GM10248 (cell line): ENCODE results near the gene NRXN2.

Experiments
- CTCF ChIA-PET: fragments of 300-600 bp; sonication (Branson Sonifier 250); formaldehyde crosslinking; extraction: SDS; loops from one replicate; lab custom pipeline; 2021; ENCODE audit warnings: antibody characterized with exemption; lab: Yijun Ruan, JAX
- POLR2A ChIA-PET: fragments of 350-650 bp; sonication (Branson Sonifier 250); formaldehyde crosslinking; extraction: SDS; loops from one replicate; lab custom pipeline; 2020; ENCODE audit warnings: antibody characterized with exemption; lab: Yijun Ruan, JAX
- DNase-seq: peaks from one replicate; pipeline ENCODE4 v3.0.0; 2012; ENCODE audit errors: extremely low spot score
- TF ChIP-seq, protein P1 (sequence below): IDR thresholded peaks from 2 replicates; pipeline ENCODE4 v1.5.1; 2012; ENCODE audit warnings: mild to moderate bottlenecking, low read depth; ENCODE audit errors: extremely low read depth, missing control alignments, control extremely low read depth

NRXN2 gene

DNA sequence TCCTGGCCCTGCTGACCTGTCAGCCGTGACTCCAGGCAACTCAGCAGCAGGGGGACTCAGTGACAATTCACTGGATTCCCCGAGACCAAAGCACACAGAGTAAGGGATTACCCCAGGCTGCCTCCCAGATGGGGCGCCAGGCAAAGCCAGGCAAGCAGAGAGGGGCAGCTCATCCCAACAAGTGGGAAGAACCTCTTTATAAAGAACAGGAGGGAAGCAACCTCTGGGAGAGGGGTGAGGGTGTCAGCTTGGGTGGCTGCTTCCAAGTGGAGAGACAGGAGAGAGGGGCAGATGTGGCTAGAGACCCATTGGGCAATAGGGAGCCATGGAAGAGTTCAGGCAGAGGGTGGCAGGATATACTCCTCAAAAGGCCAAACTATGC is 130.8 kb downstream of the NRXN2 start:
- DNase-seq: no peak
- POLR2A ChIA-PET: no interaction called here
- TF ChIP-seq, protein P1, sequence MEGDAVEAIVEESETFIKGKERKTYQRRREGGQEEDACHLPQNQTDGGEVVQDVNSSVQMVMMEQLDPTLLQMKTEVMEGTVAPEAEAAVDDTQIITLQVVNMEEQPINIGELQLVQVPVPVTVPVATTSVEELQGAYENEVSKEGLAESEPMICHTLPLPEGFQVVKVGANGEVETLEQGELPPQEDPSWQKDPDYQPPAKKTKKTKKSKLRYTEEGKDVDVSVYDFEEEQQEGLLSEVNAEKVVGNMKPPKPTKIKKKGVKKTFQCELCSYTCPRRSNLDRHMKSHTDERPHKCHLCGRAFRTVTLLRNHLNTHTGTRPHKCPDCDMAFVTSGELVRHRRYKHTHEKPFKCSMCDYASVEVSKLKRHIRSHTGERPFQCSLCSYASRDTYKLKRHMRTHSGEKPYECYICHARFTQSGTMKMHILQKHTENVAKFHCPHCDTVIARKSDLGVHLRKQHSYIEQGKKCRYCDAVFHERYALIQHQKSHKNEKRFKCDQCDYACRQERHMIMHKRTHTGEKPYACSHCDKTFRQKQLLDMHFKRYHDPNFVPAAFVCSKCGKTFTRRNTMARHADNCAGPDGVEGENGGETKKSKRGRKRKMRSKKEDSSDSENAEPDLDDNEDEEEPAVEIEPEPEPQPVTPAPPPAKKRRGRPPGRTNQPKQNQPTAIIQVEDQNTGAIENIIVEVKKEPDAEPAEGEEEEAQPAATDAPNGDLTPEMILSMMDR: no peak
- CTCF ChIA-PET: no interaction called here

DNA sequence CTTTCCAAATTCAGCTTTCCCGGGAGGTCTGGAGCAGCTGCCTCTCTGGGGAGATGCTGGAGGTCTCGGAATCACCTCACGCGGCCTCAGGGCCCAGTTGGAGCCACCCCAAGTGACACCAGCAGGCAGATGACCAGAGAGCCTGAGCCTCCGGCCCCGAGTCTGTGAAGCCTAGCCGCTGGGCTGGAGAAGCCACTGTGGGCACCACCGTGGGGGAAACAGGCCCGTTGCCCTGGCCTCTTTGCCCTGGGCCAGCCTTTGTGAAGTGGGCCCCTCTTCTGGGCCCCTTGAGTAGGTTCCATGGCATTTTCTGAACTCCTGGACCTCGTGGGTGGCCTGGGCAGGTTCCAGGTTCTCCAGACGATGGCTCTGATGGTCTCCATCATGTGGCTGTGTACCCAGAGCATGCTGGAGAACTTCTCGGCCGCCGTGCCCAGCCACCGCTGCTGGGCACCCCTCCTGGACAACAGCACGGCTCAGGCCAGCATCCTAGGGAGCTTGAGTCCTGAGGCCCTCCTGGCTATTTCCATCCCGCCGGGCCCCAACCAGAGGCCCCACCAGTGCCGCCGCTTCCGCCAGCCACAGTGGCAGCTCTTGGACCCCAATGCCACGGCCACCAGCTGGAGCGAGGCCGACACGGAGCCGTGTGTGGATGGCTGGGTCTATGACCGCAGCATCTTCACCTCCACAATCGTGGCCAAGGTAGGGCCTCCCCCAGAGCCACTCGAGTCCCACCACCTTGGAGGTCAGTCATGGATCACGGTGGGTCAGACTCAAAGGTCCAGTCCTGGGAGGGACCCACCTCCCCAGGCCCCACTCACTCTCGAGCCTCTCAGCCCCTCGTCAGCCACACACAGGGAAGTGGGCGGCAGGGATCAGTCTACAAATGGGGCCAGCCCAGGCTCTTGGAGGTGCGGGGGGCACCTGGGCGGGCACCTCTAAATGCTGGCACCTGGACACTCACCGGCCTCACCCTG is 131.5 kb downstream of the NRXN2 start:
- CTCF ChIA-PET: no interaction called here
- POLR2A ChIA-PET: no interaction called here
- TF ChIP-seq, protein P1: no peak
- DNase-seq: no peak

DNA sequence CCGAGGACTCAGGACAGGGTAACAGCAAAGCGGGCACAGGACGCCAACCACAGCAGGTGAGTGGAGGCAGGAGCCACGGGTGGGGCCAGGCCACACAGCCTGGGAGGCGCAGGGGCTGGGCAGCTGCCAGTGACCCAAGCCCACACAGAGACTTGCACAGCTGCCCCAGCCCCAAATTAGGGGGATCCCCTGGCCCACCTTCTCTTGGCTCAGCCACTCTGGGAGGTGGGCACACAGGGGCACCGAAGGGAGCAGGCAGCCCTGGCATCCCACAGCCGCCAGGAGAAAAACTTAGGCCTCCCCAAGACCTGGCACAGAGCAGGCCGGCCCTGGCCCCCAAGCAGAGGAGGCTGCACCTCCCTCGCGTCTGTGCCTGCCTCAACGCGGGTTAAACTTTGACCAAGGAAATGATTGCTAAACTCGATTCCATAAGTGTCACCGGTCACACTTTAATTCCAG is 132.2 kb downstream of the NRXN2 start, which contains the start of gene SLC22A12:
Gene SLC22A12 (plus strand): TSS at position 458 of the 459 bp plus-strand sequence. CDS start 337 bp downstream, outside the sequence.
- TF ChIP-seq, protein P1: no peak
- ChIA-PET CTCF (no interaction called here), POLR2A (no interaction called here)
- no peak for DNase-seq

DNA sequence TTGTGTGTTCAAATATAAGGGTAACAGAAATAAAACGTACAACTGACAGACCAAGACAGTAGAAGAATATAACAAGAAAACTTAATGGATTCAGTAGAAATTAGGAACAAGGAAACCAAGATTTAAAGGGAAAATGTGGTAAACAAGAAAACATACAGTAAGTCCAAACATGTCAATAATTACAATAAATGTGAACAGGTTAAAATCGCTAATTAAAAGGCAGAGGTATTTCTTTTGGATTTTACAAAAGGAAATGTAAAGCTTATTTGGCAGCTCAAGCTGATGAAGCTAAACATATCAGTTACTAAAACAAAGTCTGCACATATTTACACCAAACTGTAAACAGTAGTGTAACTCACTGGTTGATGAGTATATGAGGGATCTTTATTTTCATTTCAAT is 134.3 kb downstream of the NRXN2 start:
- POLR2A ChIA-PET: no interaction called here
- no peak for DNase-seq
- CTCF ChIA-PET: interaction anchor here (1.0 kb wide), 1 partner anchor 100 kb away, joined by 3 read pairs; no protein-coding TSS in a partner anchor
- TF ChIP-seq, protein P1: no peak

DNA sequence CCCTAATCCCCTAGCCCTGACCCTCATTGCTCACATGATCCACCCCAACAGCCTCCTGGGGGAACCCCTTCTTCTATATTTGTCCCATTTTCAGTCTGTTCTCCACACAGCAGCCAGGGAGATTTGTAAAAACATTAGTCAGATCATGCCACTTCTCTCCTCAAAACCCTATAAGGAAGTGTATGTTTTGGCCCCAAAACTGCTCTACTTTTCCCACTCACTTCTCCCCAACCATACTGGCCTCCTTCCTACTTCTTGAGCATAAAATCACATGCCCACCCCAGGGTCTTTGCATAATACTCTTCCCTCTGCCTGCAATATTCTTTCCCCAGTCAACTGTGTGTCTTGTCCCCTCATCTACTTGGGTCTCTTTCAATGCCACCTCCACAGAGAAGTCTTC is 136.6 kb downstream of the NRXN2 start:
- no peak for DNase-seq
- TF ChIP-seq, protein P1: no peak
- POLR2A ChIA-PET: no interaction called here
- CTCF ChIA-PET: no interaction called here

DNA sequence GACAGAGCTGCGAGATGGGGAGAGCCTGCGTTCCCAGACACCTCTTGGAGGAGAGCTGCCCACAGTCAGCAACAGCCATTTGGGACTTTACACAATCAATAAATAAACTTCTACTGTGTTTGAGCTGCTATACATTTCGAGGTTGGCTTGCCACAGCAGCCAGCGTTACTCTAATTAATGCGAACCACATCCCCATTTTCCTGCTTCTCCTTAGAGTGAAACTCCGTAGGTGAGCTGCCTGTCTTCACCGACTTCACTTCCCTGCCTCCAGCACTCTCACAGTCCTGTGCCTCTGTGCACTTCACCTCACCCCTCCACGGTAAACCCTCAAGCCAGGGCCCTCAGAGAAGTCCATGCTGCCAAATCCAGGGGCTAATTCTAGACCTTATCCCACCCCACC is 137.8 kb downstream of the NRXN2 start:
- TF ChIP-seq, protein P1: no peak
- POLR2A ChIA-PET: no interaction called here
- no peak for DNase-seq
- CTCF ChIA-PET: no interaction called here
